Measurements from ENCODE around the gene AFAP1.

AFAP1 gene

DNA sequence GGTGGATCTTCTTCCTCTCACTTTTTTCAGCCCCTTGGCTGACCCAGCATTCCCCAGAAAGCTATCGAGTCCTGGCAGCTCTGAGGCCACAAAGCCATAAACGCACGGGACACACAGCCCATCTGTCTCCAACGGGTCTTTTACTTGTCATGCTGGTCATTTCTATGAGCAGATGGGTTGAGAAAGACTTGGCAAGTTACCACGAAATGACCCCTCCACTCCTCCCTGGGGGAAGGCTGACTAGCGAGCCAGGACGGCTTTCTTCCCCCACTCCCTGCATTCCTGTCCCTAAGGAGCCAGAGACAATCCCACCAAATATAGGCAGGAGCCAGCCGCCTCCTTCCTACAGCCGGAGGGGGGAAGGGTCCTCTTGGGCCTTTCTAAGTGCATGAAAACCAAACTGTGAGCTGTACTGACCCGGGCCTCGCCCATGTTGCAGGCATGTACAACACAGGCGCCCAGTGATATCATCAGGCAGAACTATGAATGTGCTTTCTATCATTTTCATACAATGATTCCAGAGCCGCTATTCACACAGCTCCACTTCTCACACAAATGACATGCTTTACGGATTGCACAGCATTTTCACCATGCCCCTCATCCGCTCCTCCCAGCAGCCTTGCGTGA is 28.6 kb downstream of the AFAP1 start:
- in situ Hi-C loops (cut with HindIII; ENCODE audit: low pct_unique_long_range_greater_than_20kb, low sequenced_read_pairs): no loop called here
- no peak for DNase-seq (ENCODE audit: low read depth in 1 of 2, low spot score in 1 of 2)

GRCh38 chr4:7910263-7910896 is 29.3 kb downstream of the AFAP1 start:
- peak in 1 of 2 experiments; percentile 26 for DNase-seq (ENCODE audit: low read depth in 1 of 2, low spot score in 1 of 2)
- in situ Hi-C loops (cut with HindIII; ENCODE audit: low pct_unique_long_range_greater_than_20kb, low sequenced_read_pairs): no loop called here
- no peak for TF ChIP-seq JUND (IDR thresholded peaks at IDR 0.05; ENCODE audit: low read depth)

More for the DNA sequence above, 28.6 kb downstream of the AFAP1 start:
- no peak for TF ChIP-seq JUND (IDR thresholded peaks at IDR 0.05; ENCODE audit: low read depth)

GRCh38 chr4:7909463-7910262 is 30.0 kb downstream of the AFAP1 start:
- in situ Hi-C loops (cut with HindIII; ENCODE audit: low pct_unique_long_range_greater_than_20kb, low sequenced_read_pairs): no loop called here
- DNase-seq (ENCODE audit: low read depth in 1 of 2, low spot score in 1 of 2): no peak

GRCh38 chr4:7908668-7909067 is 31.0 kb downstream of the AFAP1 start:
- no peak for DNase-seq (ENCODE audit: low read depth in 1 of 2, low spot score in 1 of 2)
- in situ Hi-C loops (cut with HindIII; ENCODE audit: low pct_unique_long_range_greater_than_20kb, low sequenced_read_pairs): no loop called here
- no peak for TF ChIP-seq JUND (IDR thresholded peaks at IDR 0.05; ENCODE audit: low read depth)

More at GRCh38 chr4:7909463-7910262, 30.0 kb downstream of the AFAP1 start:
- no peak for TF ChIP-seq JUND (IDR thresholded peaks at IDR 0.05; ENCODE audit: low read depth)

DNA sequence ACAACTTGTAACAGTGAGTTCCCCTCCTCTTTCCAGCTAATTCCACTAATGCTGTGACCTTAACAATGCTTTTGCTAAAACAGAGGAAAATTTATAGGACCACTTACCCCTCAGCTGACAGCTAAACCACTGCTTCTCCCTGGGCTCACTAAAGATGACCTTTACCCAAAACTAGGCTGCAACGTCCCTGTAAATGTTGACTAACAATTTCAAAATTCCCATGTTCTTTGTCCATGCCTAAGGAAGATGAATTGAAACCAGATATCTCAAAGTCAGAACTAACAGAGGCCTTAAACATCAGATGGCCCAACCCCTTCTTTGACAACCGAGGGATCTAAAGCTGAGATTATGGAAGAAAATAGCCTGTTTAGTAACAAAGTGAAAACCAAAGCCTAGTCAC is 32.5 kb downstream of the AFAP1 start:
- DNase-seq (ENCODE audit: low read depth in 1 of 2, low spot score in 1 of 2): no peak
- TF ChIP-seq JUND (IDR thresholded peaks at IDR 0.05; ENCODE audit: low read depth): no peak
- in situ Hi-C loops (cut with HindIII; ENCODE audit: low pct_unique_long_range_greater_than_20kb, low sequenced_read_pairs): no loop called here

DNA sequence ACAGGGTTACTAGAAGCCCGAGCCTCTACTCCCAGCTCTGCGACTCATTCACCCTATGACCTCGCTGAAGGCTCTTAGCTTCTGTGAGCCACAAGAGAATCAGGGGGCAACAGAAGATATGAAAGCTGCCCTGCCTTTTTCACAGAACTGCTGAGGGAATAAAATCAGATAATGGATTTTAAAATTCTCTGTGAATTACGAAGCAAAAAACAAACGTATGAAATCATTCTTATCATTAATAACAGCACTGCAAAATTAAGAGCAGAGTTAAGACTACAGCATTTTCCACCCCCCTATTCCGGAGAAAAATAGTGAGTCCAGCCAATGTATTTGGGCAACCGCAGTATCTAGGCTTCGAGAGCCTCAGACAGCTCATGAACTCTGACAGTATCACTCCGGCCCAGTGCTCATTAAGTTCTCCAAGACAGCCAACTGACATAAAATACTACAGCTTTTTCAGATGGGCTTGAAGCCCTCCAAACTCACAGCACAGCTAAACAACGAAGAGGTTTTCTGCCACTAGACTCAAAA is 33.4 kb downstream of the AFAP1 start:
- in situ Hi-C loops (cut with HindIII; ENCODE audit: low pct_unique_long_range_greater_than_20kb, low sequenced_read_pairs): no loop called here
- no peak for DNase-seq (ENCODE audit: low read depth in 1 of 2, low spot score in 1 of 2)
- TF ChIP-seq JUND (IDR thresholded peaks at IDR 0.05; ENCODE audit: low read depth): no peak

GRCh38 chr4:7904952-7905915 is 34.4 kb downstream of the AFAP1 start:
- DNase-seq (ENCODE audit: low read depth in 1 of 2, low spot score in 1 of 2): no peak
- no peak for TF ChIP-seq JUND (IDR thresholded peaks at IDR 0.05; ENCODE audit: low read depth)
- in situ Hi-C loops (cut with HindIII; ENCODE audit: low pct_unique_long_range_greater_than_20kb, low sequenced_read_pairs): no loop called here

DNA sequence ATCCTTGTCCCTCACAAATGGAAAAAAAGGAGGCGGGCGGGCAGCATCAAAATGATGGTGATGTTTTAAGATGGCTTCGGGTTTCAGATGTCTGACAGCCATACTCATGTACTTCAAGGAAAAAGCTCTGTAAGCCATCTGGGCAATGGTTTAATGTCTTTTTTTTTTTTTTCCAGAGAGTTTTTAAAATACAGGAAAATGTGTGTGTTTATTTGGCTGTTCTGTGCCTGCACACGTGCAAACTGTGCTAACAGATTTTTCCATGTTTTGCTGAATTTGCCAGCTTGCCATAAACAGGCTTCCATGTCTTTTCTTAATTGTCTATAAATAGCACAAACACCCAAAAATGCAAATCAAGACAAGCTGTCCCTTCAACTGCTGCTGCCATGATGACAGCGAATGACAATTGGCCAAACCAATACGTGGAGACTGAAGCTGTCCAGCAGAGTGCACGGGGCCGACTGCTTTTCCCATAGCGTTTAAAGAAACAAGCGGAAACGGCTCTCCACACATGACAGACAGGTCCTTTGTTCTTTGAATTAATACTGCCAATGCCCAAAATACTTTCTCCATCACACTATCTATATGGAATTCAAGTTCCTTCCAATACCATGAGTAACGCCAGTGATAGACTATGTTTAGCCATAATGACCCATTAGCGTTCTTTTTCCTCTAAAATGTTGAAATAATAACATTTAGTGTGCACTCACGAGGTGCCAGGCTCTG is 35.7 kb downstream of the AFAP1 start:
- DNase-seq (ENCODE audit: low read depth in 1 of 2, low spot score in 1 of 2): no peak
- TF ChIP-seq JUND (IDR thresholded peaks at IDR 0.05; ENCODE audit: low read depth): no peak
- in situ Hi-C loops (cut with HindIII; ENCODE audit: low pct_unique_long_range_greater_than_20kb, low sequenced_read_pairs): no loop called here

GRCh38 chr4:7902826-7903225 is 36.8 kb downstream of the AFAP1 start:
- DNase-seq (ENCODE audit: low read depth in 1 of 2, low spot score in 1 of 2): no peak
- in situ Hi-C loops (cut with HindIII; ENCODE audit: low pct_unique_long_range_greater_than_20kb, low sequenced_read_pairs): no loop called here
- TF ChIP-seq JUND (IDR thresholded peaks at IDR 0.05; ENCODE audit: low read depth): no peak

DNA sequence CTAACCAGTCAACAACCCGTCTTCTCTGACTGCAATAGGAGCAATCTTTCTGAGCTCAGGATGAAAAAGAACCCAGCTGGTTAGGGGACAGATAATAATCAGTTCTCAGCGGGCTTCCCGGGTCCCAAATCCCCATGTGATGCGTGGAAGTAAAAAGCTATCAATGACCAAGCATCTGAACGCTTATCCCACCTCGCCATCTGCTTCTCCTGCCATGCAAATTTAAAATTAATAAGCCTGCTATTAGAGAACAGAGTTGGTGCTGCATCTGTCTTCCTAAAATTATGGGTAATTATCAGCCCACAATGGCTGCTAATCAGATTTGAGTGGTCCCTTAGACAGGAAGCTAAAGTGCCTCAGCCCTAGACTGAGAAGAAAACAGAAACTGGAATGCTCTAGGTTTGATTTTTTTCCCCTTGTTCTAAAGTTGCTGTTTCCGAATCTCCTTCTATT is 37.5 kb downstream of the AFAP1 start:
- in situ Hi-C loops (cut with HindIII; ENCODE audit: low pct_unique_long_range_greater_than_20kb, low sequenced_read_pairs): no loop called here

DNA sequence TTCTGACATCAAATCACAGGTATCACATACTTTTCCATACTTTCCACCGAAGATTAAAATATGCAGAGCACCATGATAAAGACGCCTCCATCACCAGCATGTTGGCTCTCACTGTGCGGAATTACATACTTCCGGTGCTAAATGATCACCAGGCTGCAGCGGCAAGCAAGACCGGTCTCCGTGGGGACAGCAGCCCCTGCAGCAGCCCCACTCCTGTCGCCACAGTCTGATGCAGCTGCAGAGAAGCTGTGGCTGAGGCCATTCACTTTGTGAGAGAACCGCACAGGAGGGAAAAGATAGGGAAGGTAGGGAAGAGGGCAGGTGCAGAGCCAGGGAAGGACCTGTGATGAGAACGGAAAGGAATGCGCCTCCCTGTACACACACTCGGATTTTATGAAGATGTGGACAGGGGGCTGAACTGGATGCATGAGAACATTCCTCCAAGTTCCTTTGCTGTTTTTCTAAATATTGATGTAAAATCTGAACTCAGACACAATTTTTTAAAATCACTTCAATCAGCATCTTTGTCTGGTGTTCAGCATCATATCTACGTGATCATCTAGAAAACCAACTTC is 38.3 kb downstream of the AFAP1 start:
- in situ Hi-C loops (cut with HindIII; ENCODE audit: low pct_unique_long_range_greater_than_20kb, low sequenced_read_pairs): no loop called here
- no peak for TF ChIP-seq JUND (IDR thresholded peaks at IDR 0.05; ENCODE audit: low read depth)
- DNase-seq (ENCODE audit: low read depth in 1 of 2, low spot score in 1 of 2): no peak

More for the DNA sequence above, 37.5 kb downstream of the AFAP1 start:
- TF ChIP-seq JUND (IDR thresholded peaks at IDR 0.05; ENCODE audit: low read depth): no peak
- DNase-seq (ENCODE audit: low read depth in 1 of 2, low spot score in 1 of 2): no peak

All from T47D (cell line).